Measurements from ENCODE around the gene KCNIP4. TPM values are rescaled to one million over a fixed set of nuclear protein-coding genes. Genes with fewer than 3 reads are reported as not detected.

The KCNIP4 gene
- total RNA-seq, 1 donor = not detected

GRCh38 chr4:20700007-20700761, 1248.4 kb downstream of the KCNIP4 start, which contains the start of gene PACRGL:
PACRGL (plus strand) TSS chr4:20700458; CDS start chr4:20704482, 4,024 bp downstream.
- peak within 1 kb of the TSS; percentile 100 for H2AFZ ChIP-seq (ENCODE audit: low read length)
- no peaks in the 10 kb centered on the region for H4K20me1 ChIP-seq (ENCODE audit: insufficient read depth, low read length)
- no peaks in the 10 kb centered on the region for H3K27me3 ChIP-seq (ENCODE audit: insufficient read depth, low read length)
- peak; percentile 96 for DNase-seq (ENCODE audit: insufficient read length, low spot score, missing footprints)
- H3K36me3 ChIP-seq (ENCODE audit: insufficient read depth, low read length) = peaks cover 7% of the 10 kb centered on the region
- peak within 1 kb of the TSS; percentile 92 for H3K27ac ChIP-seq (ENCODE audit: low read depth, low read length)
- H3K9me3 ChIP-seq (ENCODE audit: low read depth, low read length) = no peaks in the 10 kb centered on the region
- peak within 1 kb of the TSS; percentile 94 for H3K4me3 ChIP-seq (ENCODE audit: insufficient read depth, low read length)
- TF ChIP-seq CTCF (IDR thresholded peaks at IDR 0.05; ENCODE audit: extremely low read depth, low read depth, low read length) = no peak
- peaks cover 37% of the 10 kb centered on the region for H3K79me2 ChIP-seq (ENCODE audit: insufficient read depth, low read length)
- H3K4me2 ChIP-seq (ENCODE audit: insufficient read depth, low read length) = peak within 1 kb of the TSS; percentile 98
- H3K4me1 ChIP-seq (ENCODE audit: insufficient read depth, low read length) = peaks cover 27% of the 10 kb centered on the region

GRCh38 chr4:20698820-20699219, 1249.8 kb downstream of the KCNIP4 start:
- no peak overlapping the region for H3K27ac ChIP-seq (ENCODE audit: low read depth, low read length)
- peaks cover 36% of the 10 kb centered on the region for H3K79me2 ChIP-seq (ENCODE audit: insufficient read depth, low read length)
- TF ChIP-seq CTCF (IDR thresholded peaks at IDR 0.05; ENCODE audit: extremely low read depth, low read depth, low read length) = no peak
- H3K27me3 ChIP-seq (ENCODE audit: insufficient read depth, low read length) = no peaks in the 10 kb centered on the region
- no peaks in the 10 kb centered on the region for H3K36me3 ChIP-seq (ENCODE audit: insufficient read depth, low read length)
- no peak for DNase-seq (ENCODE audit: insufficient read length, low spot score, missing footprints)
- peak overlapping the region; percentile 66 for H2AFZ ChIP-seq (ENCODE audit: low read length)
- H3K9me3 ChIP-seq (ENCODE audit: low read depth, low read length) = no peaks in the 10 kb centered on the region
- no peaks in the 10 kb centered on the region for H4K20me1 ChIP-seq (ENCODE audit: insufficient read depth, low read length)
- H3K4me2 ChIP-seq (ENCODE audit: insufficient read depth, low read length) = peak overlapping the region; percentile 47
- H3K4me1 ChIP-seq (ENCODE audit: insufficient read depth, low read length) = peaks cover 27% of the 10 kb centered on the region
- no peak overlapping the region for H3K4me3 ChIP-seq (ENCODE audit: insufficient read depth, low read length)

- Histone ChIP-seq H3K27ac (ENCODE audit: low read depth, low read length) (no peak overlapping the region), H3K79me2 (ENCODE audit: insufficient read depth, low read length) (peaks cover 32% of the 10 kb centered on the region), H2AFZ (ENCODE audit: low read length) (peak overlapping the region; percentile 66), H3K36me3 (ENCODE audit: insufficient read depth, low read length) (no peaks in the 10 kb centered on the region), H3K9me3 (ENCODE audit: low read depth, low read length) (no peaks in the 10 kb centered on the region), H3K4me2 (ENCODE audit: insufficient read depth, low read length) (peak overlapping the region; percentile 47), H3K4me1 (ENCODE audit: insufficient read depth, low read length) (peaks cover 27% of the 10 kb centered on the region), H4K20me1 (ENCODE audit: insufficient read depth, low read length) (no peaks in the 10 kb centered on the region), H3K27me3 (ENCODE audit: insufficient read depth, low read length) (no peaks in the 10 kb centered on the region), H3K4me3 (ENCODE audit: insufficient read depth, low read length) (no peak overlapping the region)
- no peak for TF ChIP-seq CTCF (IDR thresholded peaks at IDR 0.05; ENCODE audit: extremely low read depth, low read depth, low read length)
- DNase-seq (ENCODE audit: insufficient read length, low spot score, missing footprints) = peak; percentile 62
Measured at GRCh38 chr4:20698382-20698781, 1250.2 kb downstream of the KCNIP4 start.

- no peak overlapping the region for H3K27ac ChIP-seq (ENCODE audit: low read depth, low read length)
- DNase-seq (ENCODE audit: insufficient read length, low spot score, missing footprints) = no peak
- H3K9me3 ChIP-seq (ENCODE audit: low read depth, low read length) = no peaks in the 10 kb centered on the region
- no peaks in the 10 kb centered on the region for H4K20me1 ChIP-seq (ENCODE audit: insufficient read depth, low read length)
- no peak for TF ChIP-seq CTCF (IDR thresholded peaks at IDR 0.05; ENCODE audit: extremely low read depth, low read depth, low read length)
- no peak overlapping the region for H2AFZ ChIP-seq (ENCODE audit: low read length)
- H3K27me3 ChIP-seq (ENCODE audit: insufficient read depth, low read length) = no peaks in the 10 kb centered on the region
- peaks cover 27% of the 10 kb centered on the region for H3K4me1 ChIP-seq (ENCODE audit: insufficient read depth, low read length)
- H3K79me2 ChIP-seq (ENCODE audit: insufficient read depth, low read length) = peaks cover 16% of the 10 kb centered on the region
- no peaks in the 10 kb centered on the region for H3K36me3 ChIP-seq (ENCODE audit: insufficient read depth, low read length)
- H3K4me2 ChIP-seq (ENCODE audit: insufficient read depth, low read length) = no peak overlapping the region
- no peak overlapping the region for H3K4me3 ChIP-seq (ENCODE audit: insufficient read depth, low read length)
Measured at GRCh38 chr4:20696815-20697214, 1251.8 kb downstream of the KCNIP4 start.
